Tongue (tissue), 2 donors: ENCODE measurements around the gene SECISBP2. TPM values are rescaled to one million over a fixed set of nuclear protein-coding genes. Genes with fewer than 3 reads are reported as not detected.
"Not testable (repeated sequence)": the region's sequence is repeated elsewhere in the genome, so short reads cannot be mapped to it uniquely, and the experiment has no call there.

ENCODE experiments used
- DNase-seq: peaks from one replicate; pipeline ENCODE4 v3.0.0-alpha.2; 2015
- total RNA-seq: library from RNA; depleted of rRNA; stranded (reverse); fragments of >200 nt; gene quantifications from one replicate; pipeline ENCODE4 v1.2.3, GENCODE V29; 2014

SECISBP2 gene
- total RNA-seq, 1 donor from 2014 or later = 50.0 TPM

DNA sequence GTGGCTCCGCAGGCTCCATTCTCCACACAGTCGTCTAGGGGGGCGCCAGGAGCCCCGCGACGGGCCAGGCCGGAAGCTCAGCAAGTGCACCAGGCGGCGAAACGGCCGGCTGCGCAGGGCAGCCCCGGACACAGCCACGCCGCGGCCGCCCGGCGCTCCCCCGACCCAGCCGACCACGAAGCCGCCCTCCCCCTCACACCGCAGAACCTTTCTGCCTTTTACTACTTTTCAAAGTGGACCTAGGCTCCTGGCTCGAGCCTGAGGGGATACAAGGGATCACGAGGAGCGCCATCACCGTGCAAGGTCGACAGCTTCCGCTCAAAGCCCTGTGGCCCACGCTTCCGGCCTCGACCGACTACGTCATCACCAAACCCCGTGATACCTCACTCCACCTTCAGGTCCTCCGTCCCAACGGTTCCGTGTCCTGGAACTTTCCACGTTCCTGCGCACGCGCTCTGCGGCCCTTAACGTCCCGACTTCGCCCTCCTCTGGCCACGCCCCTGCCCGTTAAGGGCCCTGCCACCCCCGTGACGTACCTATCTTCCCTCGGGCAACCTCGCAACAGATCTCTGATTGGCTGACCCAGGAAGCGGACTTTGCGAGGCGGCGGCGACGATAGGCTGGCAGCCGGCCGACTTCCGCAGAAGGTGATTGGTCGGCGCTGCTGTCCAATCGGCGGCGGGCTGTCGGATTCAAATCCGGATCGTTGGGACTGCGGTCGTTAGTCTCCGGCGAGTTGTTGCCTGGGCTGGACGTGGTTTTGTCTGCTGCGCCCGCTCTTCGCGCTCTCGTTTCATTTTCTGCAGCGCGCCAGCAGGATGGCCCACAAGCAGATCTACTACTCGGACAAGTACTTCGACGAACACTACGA lies 7.6 kb upstream of the SECISBP2 start, which contains the start of gene CKS2:
Gene CKS2 (plus strand): TSS at position 721 of the 871 bp plus-strand sequence. CDS start 98 bp downstream, at position 819.
- DNase-seq = peak; percentile 100

DNA sequence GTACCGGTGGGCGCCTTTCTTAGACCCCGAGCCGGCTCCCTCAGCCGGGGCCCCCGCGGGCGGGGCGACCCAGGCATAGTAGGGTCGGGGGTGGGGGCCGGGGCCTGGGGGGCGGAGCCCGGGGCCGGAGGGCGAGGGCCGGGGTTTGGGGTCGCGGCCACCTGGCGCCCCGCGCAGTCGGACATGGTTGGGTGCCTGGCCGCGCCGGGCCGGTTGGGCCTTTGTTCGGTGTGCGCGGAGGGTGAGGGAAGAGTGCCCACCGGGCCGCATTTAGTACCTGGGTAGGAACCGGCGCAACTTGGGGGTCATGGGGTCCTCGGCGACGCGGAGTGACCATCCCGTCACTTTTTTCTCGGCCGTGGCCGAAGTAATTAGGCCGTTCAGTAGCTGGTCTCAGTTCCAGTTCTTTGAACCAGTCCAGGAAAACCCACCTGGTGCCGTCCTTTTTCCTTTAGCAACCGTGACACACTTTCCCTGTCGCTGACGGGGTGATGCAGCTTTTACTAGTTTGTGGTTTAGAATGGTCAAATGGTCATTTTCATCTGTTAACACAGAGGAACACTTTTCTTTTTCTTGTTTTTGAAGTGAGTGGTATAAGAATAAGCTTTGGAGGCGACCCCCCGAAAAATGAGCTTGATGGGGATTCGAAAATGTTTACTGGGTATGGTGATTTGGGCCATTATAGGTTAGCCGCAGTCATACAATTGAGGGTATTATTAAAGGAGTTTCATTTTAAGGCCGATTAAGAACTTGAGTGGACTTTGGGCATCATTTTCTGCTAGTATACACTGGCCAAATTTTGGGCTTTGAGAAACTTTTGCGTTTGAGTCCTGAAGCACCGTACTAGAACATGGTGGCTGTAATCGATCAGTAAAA lies 6.7 kb upstream of the SECISBP2 start:
- DNase-seq = peak; percentile 36

DNA sequence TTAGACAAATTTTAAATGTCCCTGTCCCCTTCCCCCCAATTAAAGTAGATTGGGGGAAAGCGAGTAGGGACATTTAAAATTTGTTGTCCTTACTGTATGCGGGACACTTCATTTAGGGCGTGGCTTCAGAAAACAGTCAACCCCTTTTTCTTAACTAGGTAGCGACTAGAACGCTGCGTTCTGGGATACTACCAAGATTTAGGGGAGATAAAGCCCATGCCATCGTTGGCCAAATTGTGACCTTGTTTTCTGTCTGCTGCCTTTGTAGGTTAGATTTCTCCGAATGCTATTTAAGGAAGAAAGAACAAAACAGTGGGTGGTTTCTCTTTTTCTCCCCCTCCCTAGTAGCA lies 6.1 kb upstream of the SECISBP2 start:
- peak; percentile 54 for DNase-seq

DNA sequence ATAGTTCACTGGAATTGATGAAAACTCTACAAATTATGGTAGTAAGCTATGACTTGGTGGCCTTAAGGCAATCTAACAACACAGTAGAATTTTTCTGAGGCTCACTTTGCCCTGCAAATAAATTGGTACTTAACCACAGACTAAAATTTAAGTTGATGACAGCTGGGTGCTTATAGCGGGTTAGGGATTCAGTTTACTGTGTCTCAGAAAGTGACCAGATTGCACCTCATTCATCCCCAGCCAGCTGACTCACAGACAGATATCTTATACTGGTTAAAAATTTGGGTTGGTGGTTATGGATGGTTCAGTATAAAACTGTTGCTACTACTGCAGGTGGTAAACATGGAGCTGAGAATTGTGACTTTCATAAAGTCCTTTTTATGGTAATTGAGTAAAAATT lies 4.5 kb upstream of the SECISBP2 start:
- no peak for DNase-seq

DNA sequence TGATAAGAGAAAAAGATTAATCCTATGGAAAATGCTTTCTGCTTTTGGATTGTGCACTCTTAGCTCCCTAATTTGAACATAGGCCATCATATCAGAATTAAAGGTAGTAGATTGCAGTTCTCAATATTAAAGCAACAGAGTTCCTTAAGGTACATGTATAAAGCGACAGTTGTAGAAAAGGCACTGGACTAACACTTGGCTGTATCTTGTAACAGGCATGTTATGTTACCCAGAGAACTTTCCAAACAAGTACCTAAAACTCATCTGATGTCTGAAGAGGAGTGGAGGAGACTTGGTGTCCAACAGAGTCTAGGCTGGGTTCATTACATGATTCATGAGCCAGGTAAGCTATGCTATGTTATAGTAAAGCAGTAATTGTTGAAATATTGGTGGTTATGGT lies 3.3 kb upstream of the SECISBP2 start:
- no peak for DNase-seq

DNA sequence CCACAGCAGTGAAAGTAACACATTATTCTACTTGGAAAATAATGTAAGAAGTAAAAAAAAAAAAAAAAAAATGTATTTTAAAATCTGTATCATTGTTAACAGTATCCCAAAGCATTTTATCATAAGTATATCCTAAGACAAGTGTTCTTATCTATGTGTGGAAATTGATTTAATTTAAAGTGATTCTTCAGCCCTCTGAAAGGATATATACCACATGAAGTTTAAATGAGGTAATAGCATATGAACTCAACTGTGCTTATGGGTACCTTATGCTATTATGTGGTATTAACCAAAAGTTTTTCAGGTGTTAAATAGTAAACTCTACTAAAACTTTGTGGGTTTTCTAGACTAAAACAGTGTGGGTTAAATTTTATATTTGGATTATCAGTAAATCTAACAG lies 2.8 kb upstream of the SECISBP2 start:
- no peak for DNase-seq

DNA sequence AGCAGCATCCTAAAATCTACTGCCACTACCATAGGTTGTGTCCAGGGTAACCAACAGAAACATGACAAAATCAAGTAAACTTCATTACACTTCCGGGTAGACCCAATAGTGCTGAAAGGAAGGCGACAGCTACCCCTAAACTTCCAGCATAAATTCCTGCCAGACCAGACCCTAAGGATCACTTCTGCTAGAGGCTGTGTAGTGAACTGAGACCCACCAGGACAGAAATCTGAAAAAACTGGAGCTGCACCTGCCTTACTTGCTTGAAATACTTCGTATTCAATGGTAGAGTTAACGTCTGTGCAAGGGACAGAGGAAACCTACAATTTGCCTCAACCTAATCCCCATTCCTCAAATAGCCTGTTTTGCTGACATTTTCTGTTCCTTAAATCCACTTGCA lies 1.0 kb upstream of the SECISBP2 start:
- no peak for DNase-seq

DNA sequence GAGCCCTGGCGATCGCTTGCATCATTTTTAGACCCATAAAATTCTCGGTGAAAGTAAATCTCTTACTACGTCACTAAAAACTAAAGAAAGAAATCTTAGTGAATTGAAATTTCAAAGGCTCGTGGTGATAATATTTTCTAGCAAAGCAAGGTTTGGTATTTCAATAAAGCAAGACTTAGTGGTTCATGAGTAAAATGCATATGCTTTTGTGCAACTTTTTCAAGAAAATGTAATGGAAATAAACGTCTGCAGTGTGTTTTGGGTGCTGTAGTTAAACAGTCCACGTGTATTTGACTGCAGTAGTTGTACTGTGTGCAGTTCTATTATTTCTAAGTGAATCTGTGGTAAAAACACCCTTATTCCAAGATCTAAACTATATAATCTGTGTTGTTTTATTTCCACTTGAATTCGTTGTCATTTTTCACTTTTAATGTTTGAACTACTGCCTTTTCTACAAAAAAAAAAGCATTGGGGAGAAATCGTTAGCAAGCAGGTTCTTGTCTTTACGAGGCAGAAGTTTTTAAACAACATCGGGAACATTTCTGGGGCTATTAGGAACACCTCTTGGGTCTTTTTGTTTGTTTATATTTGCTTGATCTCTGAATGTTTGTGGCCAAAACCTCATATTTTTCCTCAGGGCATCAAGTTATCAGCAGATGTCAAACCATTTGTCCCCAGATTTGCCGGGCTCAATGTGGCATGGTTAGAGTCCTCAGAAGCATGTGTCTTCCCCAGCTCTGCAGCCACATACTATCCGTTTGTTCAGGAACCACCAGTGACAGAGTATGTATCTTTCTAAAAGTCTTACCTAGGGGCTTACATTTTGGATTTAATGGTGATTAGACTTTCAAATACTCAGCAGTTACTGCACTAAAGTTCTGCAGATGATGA lies 960 bp downstream of the SECISBP2 start:
- peak; percentile 46 for DNase-seq

DNA sequence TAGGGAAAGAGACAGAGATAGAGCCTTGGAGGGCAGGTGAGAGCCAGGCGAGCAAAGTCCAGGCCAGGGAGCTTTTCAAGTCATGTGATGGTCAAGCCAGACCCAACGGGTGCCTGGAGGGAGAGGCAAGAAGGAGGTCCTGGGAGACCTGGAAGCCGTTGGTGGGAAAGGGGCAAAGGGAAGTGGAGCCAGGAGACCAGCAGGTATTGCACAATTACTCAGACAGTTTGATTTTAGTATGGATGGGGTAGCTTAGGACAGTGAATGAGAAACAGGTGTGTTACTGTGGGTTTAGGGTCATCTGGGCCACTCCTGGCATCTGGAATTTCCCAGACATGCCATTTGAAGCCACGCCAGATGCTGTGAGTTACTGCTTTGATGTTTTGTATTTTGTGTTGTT lies 5.1 kb downstream of the SECISBP2 start:
- no peak for DNase-seq

DNA sequence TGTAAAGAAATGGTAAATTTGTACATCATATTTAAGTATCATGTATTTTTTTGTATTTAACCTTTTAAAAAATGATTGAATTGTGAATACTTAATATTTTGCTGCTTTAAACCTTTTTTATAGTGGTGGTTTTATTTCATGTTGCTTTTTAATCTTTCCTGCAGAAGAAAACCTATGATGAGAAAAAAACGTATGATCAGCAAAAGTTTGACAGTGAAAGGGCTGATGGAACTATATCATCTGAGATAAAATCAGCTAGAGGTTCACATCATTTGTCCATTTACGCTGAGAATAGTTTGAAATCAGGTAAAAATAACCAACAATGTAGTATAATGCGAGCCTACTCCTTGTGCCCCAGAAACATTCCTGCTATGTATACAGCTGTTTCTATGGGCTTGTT lies 7.4 kb downstream of the SECISBP2 start:
- no peak for DNase-seq

DNA sequence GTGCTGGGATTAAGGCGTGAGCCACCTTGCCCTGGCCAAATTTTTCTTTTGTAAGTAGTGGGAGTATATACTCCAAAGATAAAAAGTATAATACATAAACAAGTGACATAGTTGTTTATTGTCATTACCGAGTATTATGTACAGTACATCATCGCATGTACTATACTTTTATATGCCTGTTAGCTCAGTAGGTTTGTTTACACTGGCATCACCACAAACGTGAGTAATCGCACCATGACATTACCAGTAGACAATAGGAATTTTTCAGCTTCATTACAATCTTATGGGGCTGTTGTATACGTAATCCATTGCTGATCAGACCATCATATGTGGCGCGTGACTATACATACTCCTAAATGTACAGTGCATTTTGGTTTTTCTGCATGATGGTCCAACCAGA lies 9.8 kb downstream of the SECISBP2 start:
- no peak for DNase-seq

DNA sequence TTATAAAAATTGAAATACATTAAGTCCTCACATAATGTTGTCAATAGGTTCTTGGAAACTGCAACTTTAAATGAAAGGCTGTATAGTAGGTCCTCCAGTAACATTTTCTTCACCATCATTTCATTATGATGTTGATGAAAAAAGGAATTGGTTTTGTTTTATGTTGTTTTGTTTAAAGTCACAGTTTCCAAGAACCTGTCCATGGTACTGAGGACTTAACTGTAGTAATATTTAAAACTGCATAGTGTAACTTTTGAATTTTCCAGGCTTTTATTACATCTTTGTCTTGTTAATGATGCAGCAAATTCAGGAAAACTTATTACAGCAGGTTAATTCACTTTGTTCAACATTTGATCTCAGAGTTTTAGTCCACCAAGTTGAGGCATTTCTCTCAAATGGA lies 11.6 kb downstream of the SECISBP2 start:
- no peak for DNase-seq

DNA sequence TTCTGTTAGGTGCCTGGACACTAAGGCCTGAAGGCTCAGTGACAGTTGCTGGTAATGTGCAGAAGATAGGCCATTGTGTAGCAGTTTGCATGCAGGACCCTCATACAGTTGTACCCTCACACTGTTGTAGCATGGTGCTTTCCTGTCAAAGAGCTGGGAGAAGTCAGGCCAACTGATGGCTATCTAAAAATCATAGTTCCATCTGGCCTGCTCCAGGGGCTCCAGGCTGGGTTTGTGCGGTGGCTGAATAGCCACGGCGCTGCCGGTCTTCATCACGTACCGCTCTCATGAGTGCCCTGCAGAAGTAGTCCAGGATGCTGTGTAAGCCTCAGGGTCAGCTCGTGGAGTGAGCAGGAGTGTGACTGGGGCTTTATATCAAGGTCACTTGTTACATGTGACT lies 12.2 kb downstream of the SECISBP2 start:
- no peak for DNase-seq

DNA sequence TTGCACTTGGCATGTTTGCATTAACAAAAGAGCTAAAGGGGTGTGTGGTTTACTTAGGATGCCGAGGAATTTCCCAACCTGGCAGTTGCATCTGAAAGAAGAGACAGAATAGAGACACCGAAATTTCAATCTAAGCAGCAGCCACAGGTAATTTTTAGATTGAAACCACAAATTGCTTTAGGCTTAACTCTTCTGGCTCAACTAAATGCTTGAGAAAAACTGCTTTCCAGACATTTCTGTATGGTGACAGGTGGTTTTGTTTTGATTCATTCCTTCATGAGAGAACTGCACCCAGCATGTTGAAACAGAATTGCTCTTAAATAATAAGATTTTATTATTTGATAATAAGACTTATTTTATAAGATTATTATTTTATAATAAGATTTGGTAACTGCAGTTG lies 21.5 kb downstream of the SECISBP2 start:
- DNase-seq = no peak

DNA sequence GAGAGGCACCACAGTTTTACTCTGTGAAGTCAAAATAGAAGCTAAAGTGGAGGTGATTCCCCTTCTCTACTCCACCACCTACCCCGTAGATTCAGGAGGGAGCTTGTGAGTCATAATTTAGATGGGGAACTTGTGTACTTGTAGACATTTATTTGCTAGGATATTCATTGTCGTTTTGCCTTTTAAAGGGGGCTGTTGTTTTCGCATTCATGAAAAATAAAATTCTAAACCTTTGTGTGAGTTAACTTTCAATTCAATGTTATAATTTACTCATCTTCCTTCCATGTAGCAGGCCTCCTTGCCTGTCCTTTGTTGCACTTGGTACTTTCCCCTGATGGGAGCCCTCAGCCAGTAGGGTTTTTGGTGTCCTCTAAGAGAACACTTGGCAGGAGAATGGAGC lies 22.0 kb downstream of the SECISBP2 start:
- DNase-seq = no peak

DNA sequence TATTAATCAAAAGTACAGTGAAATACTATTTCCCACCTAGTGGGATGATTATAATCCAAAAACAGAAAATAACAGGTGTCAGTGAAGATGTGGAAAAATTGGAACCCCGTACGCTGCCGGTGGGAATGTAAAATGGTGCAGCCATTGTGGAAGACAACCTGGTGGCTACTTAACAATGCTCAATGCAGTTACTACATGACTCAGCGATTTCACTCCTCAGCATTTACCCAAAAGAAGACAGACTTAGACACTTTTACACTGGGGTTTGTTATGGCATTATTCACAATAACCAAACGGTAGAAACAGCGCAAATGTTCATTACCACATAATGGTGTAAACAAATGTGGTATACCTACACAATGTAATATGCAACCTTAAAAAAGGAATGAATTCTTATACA lies 23.9 kb downstream of the SECISBP2 start:
- no peak for DNase-seq

DNA sequence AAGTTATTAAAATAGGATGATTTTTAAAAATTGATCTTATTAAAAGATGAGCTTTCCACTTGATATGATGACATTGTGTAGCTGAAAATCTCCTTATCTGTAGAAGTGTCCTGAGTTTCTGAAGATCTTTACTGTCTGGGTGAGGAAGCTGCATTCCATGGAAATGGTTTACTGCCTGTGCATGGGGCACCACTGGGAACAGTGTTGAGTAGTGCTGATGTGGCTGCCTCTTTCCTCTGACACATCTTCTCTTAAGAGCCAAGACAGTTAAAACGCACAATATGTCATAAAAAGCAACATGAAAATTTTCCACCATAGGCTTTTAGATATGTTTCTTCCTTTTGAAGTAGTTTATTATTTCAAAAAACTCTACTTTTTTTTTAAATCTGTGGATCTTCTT lies 24.6 kb downstream of the SECISBP2 start:
- no peak for DNase-seq

DNA sequence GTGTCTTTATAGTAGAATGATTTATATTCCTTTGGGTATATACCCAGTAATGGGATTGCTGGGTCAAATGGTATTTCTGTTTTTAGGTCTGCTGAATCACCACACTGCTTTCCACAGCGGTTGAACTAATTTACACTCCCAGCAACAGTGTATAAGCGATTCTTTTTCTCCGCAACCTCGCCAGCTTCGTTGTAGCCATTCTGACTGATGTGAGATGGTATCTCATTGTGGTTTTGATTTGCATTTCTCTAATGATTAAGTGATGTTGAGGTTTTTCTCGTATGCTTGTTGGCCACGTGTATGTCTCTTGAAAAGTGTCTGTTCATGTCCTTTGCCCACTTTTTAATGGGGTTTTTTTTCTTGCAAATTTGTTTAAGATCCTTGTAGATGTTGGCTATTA lies 25.5 kb downstream of the SECISBP2 start:
- not testable (repeated sequence) for DNase-seq

DNA sequence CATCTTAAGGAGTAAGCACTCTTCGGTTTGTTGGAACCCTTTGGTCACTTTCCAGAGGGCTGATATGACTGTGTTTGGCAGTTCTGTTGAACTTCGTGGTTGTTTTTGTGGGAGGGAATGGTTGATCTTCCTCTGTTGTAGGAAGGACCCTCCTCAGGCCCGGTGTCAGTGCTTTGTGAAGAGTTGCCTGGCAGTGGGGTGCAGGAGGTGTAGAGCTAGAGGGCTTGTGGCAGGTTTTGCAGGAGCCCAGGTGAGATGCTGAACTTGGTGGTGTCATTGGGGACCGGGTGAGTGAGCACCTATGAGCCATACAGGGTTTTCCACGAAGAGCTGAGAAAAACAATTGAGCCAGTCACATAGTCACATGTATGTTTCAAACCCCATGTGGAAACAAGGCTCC lies 27.2 kb downstream of the SECISBP2 start:
- DNase-seq = no peak

DNA sequence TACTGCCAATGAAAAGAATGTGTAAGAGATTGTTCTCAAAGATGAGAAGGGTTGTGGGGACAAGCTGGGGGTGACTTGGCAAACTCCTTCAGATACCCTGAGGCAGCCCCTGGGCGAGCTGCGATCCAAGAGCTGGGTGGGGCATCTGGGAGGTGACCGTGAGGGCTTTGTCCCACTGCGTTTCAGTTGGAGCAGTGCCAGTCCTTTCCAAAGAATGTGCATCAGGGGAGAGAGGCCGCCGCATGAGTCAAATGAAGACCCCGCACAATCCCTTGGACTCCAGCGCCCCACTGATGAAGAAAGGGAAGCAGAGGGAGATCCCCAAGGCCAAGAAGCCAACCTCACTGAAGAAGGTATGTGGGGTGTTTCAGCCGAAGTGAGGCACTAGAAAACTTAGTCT lies 28.4 kb downstream of the SECISBP2 start:
- no peak for DNase-seq

DNA sequence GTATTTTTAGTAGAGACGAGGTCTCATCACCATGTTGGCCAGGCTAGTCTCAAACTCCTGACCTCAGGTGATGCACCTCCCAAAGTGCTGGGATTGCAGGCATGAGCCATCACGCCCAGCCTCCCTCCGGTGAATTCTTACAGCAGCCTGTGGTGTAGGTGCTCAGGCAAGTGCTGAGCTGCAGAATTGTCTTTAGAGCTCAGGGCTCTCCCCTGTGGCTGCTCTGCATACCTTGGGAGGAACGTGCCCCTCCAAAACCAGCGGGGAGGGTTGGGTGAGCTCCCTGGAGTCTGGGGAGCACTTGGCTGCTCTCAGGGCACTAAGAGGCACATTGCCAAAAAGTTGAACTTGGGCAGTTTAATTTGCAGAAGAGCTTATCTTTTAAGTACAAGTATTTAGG lies 29.4 kb downstream of the SECISBP2 start:
- no peak for DNase-seq

DNA sequence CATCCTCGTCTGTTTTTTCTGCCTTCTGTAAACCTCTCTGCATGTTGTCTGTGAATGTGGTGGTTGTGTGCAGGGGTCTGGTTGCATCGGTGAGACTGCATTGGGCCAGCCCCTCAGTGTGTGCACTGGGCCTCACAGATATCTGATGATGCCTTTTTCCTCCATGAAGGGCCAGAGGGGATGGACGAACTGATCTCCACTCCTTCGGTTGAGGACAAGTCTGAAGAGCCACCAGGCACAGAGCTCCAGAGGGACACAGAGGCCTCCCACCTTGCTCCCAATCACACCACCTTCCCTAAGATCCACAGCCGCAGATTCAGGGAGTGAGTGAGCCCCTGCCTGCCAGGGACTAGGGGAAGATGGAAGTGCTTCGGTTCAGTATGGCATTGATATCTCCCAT lies 31.3 kb downstream of the SECISBP2 start:
- no peak for DNase-seq
